Calu3 (cell line): Measurements from ENCODE around the gene SORCS3. TPM values are rescaled to one million over a fixed set of nuclear protein-coding genes. Genes with fewer than 3 reads are reported as not detected.

Source experiments
- BruUV-seq: library from RNA; stranded (reverse); fragments of 400-500 nt; replicated peaks from 2 replicates; lab custom pipeline; 2021; lab: Mats Ljungman, UMichigan
- CTCF ChIA-PET: fragments of 300-600 bp; sonication (Branson Sonifier 250); formaldehyde crosslinking; loops from one replicate; lab custom pipeline; 2022; ENCODE audit warnings: antibody characterized with exemption; lab: Charles Lee
- DNase-seq: peaks from one replicate; pipeline ENCODE4 v3.0.0; 2022
- H3K27ac Mint-ChIP-seq: one replicate; pipeline ENCODE4 v1.8.0; 2022; ENCODE audit warnings: mixed read lengths; ENCODE audit not compliant: unreplicated experiment
- H3K27me3 Mint-ChIP-seq: one replicate; pipeline ENCODE4 v1.8.0; 2022; ENCODE audit warnings: mixed read lengths; ENCODE audit not compliant: unreplicated experiment
- H3K36me3 Mint-ChIP-seq: one replicate; pipeline ENCODE4 v1.8.0; 2022; ENCODE audit warnings: mild to moderate bottlenecking, moderate library complexity, mixed read lengths; ENCODE audit not compliant: insufficient read depth, unreplicated experiment
- H3K4me1 Mint-ChIP-seq: one replicate; pipeline ENCODE4 v1.8.0; 2022; ENCODE audit warnings: mild to moderate bottlenecking, low read depth, mixed read lengths; ENCODE audit not compliant: unreplicated experiment
- H3K4me3 Mint-ChIP-seq: one replicate; pipeline ENCODE4 v1.8.0; 2022; ENCODE audit warnings: mild to moderate bottlenecking, low read depth, moderate library complexity, mixed read lengths; ENCODE audit not compliant: unreplicated experiment
- H3K9me3 Mint-ChIP-seq: one replicate; pipeline ENCODE4 v1.8.0; 2022; ENCODE audit warnings: low read depth, mixed read lengths; ENCODE audit not compliant: unreplicated experiment
- CTCF ChIP-seq: fragments of 200-600 bp; IDR thresholded peaks from one replicate; pipeline ENCODE4 v1.8.0; 2022; ENCODE audit warnings: antibody characterized with exemption; ENCODE audit not compliant: unreplicated experiment
- intact Hi-C: fragments of 100-400 bp; cut with micrococcal nuclease; formaldehyde crosslinking; loops from one replicate; pipeline ENCODE4 v1.10.0; 2022; ENCODE audit not compliant: unreplicated experiment
- total RNA-seq: library from RNA; stranded (reverse); gene quantifications from 2 replicates; pipeline ENCODE4 v1.2.3, GENCODE V29; 2022

Gene SORCS3
- total RNA-seq, 1 experiment from 2014 or later, result not detected

GRCh38 chr10:104941662-104942061 lies 300.6 kb downstream of the SORCS3 start:
- BruUV-seq, result no TSS peak
- H3K27me3 Mint-ChIP-seq, result no peaks in the 10 kb centered on the region
- no peak for DNase-seq
- peaks cover 11% of the 10 kb centered on the region for H3K4me1 Mint-ChIP-seq
- H3K4me3 Mint-ChIP-seq, result no peak overlapping the region
- no peaks in the 10 kb centered on the region for H3K36me3 Mint-ChIP-seq
- CTCF ChIA-PET, result no interaction called here
- intact Hi-C loops, result no loop called here
- no peaks in the 10 kb centered on the region for H3K9me3 Mint-ChIP-seq
- TF ChIP-seq CTCF, result no peak
- H3K27ac Mint-ChIP-seq, result no peak overlapping the region

GRCh38 chr10:104947314-104947713 lies 306.2 kb downstream of the SORCS3 start:
- Mint-ChIP-seq H3K9me3 (no peaks in the 10 kb centered on the region), H3K4me1 (no peaks in the 10 kb centered on the region), H3K27me3 (no peaks in the 10 kb centered on the region), H3K36me3 (no peaks in the 10 kb centered on the region), H3K4me3 (no peak overlapping the region), H3K27ac (no peak overlapping the region)
- DNase-seq, result no peak
- BruUV-seq, result no TSS peak
- intact Hi-C loops, result no loop called here
- TF ChIP-seq CTCF, result no peak
- CTCF ChIA-PET, result no interaction called here

- Mint-ChIP-seq H3K9me3 (no peaks in the 10 kb centered on the region), H3K4me1 (no peaks in the 10 kb centered on the region), H3K4me3 (no peak overlapping the region), H3K27me3 (peaks cover 22% of the 10 kb centered on the region), H3K36me3 (no peaks in the 10 kb centered on the region), H3K27ac (no peak overlapping the region)
- TF ChIP-seq CTCF, result no peak
- no TSS peak for BruUV-seq
- CTCF ChIA-PET, result no interaction called here
- no peak for DNase-seq
- intact Hi-C loops, result no loop called here
Measured at GRCh38 chr10:104957178-104957841, 316.2 kb downstream of the SORCS3 start.

- Mint-ChIP-seq H3K36me3 (no peaks in the 10 kb centered on the region), H3K27ac (no peak overlapping the region), H3K4me1 (no peaks in the 10 kb centered on the region), H3K4me3 (no peak overlapping the region), H3K27me3 (no peaks in the 10 kb centered on the region), H3K9me3 (peaks cover 5% of the 10 kb centered on the region)
- CTCF ChIA-PET, result no interaction called here
- intact Hi-C loops, result no loop called here
- BruUV-seq, result no TSS peak
- no peak for TF ChIP-seq CTCF
- DNase-seq, result no peak
Measured at GRCh38 chr10:104966563-104967297, 325.6 kb downstream of the SORCS3 start.
